HG03280 (cell line): ENCODE data around the gene CXCR6.

Source experiments
- ATAC-seq: cut with Tn5 transposase; IDR thresholded peaks from one replicate; pipeline ENCODE4 v1.9.1; 2021; ENCODE audit warnings: mild to moderate bottlenecking, moderate library complexity; ENCODE audit not compliant: unreplicated experiment

The CXCR6 gene

DNA sequence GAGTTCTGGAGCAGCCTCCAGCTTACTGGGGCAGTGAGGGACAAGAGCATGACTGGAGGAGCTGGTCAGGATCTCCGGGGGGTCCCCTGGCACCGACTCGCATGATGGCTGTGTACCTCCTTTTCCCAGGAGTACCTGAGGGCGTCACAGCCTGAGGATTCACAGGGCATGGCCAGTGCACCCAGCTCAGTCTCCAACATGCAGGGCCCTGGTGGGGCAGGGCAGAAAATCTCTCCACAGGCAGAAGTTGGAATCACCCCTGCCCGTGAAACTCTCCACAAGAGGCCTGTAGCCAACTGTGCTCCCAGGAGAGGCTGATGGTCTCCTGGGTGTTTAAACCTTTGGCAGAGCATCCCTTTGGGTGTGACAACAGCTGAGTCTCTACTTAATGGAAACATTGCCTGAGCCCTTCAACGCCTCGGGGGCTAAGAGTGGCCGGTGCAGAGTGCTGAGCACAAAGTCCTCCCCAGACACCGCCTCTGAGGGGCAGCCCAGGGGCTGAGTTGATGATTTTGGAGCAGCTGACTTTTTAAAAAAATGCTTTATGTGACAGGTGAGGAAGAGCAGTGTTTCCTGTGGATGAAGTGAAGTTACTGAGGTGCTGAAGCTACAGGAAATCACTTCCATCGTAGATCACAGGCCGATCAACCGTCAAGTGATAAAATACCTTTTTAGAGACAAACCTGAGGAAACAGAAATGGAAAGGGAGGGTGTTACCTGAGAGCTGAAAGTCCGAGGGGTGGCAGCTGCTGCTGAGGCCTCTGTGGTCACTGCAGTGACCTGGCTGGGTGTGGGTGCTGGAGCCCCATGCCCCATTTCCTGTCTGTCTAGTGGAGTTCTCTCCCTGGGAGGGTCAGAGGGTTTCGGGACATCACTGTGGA, 21.9 kb upstream of the CXCR6 start:
- ATAC-seq: no peak

DNA sequence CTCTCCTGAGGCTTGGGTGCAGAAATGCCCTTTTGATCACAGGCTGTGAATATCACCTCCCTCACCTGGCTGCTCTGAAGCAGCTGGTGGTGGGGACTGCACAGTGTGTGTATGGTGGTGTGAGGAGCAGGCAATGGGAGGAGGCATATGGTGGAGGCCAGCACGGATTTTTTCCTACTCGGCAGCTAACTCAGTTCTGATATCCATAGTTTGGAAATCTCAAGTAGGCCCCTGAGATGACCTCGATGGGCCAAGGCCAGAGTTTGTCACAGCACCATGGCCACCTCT, 21.3 kb upstream of the CXCR6 start:
- ATAC-seq: no peak

DNA sequence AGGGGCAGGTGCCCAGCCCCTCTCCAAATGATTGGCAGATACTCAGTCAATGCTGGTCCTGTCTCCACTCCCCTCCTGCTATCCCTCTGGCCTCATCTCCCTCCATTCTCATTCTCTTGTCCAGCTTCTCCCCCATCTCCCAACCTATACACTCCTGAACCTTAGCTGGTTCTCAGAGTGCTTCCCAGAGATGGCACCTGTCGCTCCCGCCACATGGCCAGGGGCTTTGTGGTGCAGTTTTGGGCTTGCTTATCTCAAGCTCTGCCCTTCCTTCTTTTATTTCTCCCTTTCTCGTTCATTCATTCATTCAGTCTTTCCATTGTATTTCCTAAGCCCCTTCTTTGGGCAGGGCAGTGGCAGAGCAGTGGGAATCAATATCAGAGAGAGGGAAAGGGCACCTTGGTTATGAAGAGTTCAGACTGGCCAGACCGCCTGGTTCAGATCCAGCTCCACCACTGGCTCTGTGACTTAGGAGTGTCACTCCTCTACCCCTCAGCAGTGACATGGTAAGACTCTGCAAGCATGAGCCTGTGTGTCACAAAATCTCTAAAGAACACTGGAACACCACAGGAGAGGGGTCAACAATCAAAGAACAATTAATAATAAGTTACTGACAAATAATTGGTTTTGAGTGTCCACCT, 20.2 kb upstream of the CXCR6 start:
- ATAC-seq: no peak

DNA sequence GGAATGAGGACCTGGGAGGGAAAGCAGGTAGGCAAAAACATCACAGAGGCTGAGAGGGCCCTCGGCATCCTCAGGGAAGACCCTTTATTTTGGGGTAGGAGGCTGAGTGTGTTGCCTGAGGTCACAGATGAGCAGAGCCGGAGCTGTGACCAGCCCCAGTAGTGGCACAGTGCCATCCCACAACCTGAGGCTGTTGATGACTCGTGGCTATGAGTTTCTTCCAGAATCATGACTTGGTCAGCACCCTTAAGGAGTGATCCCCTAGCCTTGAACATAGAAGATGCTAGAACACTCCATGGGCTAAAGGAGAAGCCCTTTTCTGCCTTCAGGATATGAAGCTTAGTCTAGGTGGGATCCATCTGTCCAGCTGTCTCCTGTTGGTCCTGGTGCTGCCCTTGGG, 19.5 kb upstream of the CXCR6 start:
- ATAC-seq: no peak

DNA sequence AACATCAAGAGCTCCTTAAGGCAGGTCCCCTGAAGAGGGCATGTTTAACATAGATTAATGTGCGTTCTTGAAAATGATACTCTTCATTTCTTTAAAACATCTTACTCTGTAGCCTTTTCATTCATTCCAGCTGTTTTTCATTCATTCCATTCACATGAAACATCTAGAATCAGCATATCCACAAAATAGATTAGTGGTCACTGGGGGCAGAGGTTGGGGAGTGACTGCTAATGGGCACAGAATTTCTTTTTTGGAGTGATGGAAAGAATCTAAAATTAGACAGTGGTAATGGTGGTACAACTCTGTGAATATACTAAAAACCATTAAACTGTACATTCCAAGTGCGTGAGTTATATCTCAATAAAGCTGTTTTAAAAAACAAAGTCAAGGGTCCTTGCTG, 15.4 kb upstream of the CXCR6 start:
- no peak for ATAC-seq

DNA sequence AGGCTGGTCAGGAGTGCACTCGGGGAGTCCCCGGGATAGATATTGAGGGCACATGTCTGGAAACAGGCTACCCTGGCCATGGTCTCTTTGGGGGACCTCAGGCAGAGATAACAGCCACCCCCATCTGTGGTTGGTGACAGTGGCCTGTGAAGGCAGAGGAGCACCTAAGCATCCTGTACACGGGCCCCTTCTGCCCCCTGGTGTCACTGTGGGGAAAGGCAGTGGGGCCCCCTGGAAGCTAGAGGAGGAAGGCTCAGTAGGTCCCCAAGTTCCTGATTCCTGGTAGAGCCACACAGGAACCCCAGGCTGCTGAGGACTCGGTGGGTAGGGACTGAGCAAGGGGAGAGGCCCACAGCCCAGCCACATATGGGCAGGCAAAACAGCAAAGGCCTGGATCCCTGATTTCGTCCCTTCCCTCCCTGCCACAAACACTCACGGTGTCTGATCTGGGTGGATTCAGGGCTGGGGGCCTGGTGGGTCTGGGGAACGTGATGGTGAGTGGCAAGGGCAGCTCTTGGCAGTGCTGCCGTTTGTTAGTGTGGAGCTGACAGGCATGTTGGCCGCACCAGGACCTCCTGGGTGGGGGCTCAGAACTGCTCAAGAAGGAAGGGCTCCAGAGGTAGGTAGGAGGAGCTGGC, 14.1 kb upstream of the CXCR6 start:
- ATAC-seq: no peak

DNA sequence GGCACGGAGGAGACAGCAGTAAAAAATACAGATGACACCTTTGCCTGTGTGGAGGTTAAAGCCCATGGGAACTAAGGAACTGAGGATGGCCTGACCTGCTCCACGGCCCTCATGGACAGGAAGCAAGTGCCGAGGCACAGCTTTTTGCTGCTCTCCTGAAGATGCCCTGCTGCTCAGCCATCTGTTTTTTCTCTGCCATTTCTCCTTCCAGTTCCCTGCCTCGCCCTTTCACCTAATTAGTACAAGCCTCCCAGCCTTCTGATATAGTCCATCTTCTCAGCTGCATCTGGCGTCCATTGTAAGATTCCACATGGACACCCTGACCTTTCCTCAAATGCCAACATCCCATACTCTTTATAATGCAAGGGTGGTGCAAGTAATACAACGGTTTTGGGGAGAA, 11.8 kb upstream of the CXCR6 start:
- no peak for ATAC-seq

DNA sequence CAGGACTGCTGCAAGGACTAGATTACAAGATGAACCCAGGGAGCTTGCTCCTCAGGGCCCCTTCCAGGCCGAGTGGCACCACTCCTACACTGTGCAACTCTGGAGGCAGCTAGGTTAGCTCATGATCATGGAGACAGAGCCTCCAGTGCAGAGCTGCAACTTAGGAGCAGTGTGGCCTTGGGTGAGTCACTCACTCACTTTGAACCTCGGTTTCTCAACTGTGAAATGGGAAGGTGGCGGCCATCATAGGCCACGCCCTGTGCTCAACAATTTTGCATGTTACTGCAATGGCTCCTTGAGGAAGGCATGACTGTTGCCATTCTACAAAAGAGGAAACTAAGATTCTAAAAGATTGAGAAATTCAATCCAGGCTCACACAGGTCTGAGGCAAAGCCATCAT, 11.2 kb upstream of the CXCR6 start:
- no peak for ATAC-seq

DNA sequence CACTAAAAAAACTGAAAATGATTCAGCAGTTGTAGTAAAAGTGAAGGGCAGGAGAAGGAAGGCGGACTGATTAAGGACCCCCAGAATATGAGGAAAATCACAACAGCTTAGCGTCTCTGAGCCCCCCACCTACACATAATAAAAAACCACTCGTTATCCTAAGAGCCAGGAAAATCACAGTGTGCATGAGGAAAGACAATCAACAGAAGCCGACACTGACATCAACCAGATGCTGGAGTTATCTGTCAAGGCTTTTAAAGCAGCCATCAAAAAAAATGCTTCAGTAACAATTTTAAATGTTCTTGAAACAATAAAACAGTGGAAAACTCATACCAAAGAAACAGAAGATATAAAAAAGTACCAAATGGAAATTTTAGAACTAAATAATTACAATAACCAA, 9.7 kb upstream of the CXCR6 start:
- ATAC-seq: no peak

DNA sequence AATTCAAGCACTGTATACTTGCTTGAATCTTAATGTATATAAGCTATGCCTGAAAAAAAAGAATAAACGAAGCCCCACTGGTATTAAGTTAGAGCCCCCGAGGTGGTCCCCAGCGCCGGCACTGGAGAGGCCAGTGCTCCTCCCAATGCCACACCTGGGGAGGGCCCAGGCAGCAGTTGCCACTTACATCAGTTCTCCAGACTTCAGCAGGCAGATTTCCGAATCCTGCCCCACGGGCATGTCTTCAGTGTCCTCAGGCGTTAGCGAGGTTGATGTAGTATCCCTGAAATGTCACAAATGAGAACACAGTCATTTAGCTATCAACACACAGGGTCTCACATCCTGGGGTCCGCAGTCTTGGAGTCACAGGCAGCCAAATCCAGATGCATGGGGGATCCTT, 7.0 kb upstream of the CXCR6 start:
- no peak for ATAC-seq

DNA sequence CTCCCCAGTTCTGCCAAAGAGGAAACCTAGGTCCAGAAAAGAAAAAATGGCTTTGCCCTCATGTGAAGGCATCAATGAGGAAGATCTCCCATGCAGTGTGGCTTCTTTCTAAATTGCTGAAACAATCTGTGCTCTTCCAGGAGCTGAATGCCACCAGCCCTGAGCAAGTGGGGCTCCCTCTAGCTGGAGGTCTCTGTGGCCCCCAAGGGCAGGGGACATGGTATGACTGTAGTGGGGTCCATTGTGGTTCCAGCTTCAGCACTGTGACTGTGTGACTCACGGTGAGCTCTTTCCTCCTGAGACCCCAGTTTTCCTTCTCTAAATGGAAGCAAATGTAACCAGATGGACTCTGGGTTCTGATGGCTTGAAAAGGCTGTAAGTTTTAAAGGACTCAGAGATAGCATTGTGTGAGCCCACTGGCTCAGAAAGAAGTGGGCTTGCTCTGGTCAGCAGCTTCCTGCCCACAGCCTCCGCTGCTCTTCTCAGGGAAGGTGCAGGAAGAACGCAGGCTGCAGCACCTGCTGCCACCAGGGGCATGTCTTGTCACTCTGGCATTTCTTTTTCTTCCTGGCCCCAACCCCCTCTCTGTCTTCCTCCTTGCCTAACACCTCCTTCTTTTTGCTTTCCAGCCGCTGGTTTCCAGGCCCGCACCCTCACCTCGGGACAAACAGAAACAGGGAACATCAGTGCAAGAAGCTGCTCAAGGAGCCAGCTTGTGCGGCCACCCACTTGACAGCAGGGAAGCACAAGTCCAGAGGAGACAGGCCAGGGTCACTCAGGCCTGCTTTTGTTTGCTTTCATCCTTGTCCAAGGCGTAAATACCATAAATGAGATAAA, 5.8 kb upstream of the CXCR6 start:
- ATAC-seq: no peak

DNA sequence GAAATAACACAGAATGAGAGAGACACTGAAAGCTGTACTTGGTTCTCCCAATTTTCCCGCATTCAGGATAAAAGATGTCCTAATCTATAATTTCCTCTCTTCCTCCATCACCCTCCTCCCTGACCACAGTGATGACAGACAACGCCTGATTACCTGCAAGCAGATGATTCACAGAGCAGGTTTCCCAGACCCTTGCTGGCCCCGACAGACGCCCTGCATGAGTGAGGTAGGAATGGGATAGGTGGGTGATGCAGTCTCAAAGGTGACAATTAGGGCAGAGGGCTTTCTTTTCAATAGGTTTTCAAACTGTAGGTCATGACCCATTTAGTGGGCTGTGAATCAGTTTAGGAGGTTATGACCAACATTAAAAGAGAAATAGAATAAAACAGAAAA, 5.2 kb upstream of the CXCR6 start:
- no peak for ATAC-seq

DNA sequence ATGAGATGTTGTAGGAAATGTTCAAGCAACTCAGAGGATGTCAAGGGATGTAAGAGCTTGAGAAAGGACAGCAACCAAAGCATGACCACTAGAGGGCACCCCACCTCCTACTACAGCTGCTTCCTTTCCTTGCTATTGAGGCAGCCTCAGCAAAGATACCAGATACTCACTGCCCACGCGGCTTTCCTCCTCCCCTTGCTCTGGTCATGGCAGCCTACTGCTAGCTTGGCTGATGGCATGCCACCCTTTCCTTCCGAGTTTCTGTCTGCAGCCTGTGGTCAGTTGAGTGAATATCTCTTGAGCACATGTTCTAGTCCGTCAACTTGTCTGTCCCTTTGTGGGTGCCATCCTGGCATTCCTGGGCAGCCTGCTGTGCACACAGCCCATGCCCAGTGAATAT, 4.4 kb upstream of the CXCR6 start:
- ATAC-seq: no peak

DNA sequence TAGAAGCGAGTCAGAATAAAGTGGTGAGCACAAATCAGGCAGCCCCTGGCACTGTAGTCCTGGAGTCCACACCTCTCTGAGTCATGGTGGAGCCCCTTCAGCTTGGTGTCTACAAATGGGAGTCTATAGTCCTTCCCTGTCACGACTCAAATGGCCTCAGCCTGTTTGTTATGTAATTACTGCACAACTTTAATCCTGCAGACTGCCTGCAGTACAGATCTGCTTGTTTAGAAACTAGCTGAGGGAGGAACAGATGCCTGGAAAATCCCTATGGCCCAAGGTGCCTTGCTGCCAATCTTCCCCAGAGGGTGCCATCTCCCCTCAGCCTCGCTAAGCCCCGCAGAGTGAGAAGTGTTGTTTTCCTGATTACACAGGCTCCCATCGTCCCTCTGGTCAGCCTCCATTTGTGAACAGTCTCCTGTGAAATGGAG, 3.9 kb upstream of the CXCR6 start:
- ATAC-seq: no peak

DNA sequence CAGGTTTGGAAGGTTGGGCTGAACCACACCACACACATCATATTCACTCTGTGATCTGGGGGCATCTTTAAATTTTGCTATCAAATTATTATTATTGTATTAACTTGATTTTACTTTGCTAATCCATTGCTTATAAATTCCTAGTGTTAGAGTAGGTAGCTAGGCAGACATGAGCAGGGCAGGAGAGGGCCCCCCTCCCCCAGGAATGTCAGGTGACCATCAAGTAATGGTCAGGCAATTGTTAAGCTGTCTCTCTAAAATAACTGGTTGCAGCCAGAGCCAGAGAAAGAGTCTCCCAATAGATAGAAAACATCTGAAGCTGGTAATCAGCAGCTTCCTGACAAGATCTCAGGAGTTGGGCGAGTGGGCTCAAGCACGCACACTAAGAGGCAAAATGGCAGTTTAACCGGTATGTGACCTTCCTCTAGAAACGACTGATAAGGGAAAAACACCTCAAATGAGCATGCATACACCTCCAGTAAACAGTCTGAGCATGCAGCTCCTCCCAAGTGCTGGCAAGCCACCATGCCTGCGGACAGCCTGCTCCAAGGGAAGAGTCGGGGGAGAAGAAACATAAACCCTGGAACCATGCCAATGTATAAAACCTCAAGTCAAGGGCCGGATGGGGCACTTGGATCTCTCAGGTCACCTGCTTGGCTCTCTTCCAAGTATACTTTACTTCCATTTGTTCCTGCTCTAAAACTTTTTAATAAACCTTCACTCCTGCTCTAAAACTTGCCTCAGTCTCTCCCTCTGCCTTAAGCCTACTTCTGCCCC, 3.1 kb upstream of the CXCR6 start:
- no peak for ATAC-seq

DNA sequence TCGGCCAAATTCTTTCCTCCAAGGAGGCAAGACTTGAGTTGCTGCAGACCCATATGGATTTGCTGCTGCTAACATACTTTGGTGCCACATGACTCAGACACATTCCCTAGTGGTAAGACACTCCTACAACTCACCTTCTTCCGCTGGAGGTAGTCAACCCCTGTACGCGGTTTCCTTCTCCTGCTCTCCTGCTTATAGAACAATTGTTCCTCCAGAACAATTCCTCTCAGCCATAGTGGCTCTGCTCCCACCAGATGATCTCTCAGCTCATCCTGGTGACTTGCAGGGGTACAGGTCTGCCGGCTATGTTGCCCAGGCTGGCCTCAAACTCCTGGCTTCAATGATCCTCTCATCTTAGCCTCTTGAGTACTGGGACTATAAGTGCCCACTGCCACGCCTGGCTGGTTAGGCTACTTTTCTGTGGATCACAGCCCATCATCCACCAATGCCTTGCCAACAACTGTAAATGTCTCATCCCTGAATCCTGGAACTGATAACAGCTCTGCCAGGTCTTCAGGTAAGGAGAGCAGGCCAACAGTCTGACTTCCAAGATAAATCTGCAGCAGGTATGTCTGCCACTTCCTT, 2.4 kb upstream of the CXCR6 start:
- ATAC-seq: no peak

DNA sequence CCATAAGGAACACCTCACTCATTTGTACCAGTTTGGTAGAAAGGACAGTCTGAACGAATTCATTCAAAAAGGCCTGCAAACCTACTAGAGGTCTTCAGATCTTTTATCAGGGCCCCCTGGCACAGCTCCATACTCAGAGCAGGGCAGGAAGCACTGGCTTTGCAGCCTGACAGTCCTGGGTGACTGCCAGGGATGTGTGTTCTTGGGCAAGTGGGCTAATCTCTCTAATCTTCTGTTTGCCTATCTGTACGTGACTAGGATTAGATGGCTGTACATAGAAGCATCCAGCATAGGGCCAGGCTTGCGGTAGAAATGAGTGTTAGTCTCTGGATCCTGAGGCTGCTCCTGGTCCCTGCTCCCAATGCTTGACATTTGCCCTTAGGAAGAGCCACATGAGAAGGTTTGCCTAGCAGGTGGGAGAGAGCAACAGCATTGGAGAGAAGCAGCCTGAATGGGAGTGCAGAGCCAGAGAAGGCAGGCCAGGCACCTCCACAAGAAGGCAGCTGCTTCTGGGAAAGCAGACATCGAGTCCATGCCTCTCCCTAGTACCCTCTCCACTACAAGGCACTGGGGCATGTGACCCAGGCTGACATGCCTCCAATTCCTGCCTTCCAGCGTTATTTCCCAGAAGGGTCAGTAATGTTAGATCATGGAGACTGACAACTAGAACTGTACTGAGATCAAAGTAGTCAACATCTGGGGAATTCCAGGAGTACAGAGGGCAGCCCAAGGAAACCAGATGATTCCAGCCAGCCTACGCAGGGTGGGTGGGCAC, 1.0 kb upstream of the CXCR6 start:
- no peak for ATAC-seq

DNA sequence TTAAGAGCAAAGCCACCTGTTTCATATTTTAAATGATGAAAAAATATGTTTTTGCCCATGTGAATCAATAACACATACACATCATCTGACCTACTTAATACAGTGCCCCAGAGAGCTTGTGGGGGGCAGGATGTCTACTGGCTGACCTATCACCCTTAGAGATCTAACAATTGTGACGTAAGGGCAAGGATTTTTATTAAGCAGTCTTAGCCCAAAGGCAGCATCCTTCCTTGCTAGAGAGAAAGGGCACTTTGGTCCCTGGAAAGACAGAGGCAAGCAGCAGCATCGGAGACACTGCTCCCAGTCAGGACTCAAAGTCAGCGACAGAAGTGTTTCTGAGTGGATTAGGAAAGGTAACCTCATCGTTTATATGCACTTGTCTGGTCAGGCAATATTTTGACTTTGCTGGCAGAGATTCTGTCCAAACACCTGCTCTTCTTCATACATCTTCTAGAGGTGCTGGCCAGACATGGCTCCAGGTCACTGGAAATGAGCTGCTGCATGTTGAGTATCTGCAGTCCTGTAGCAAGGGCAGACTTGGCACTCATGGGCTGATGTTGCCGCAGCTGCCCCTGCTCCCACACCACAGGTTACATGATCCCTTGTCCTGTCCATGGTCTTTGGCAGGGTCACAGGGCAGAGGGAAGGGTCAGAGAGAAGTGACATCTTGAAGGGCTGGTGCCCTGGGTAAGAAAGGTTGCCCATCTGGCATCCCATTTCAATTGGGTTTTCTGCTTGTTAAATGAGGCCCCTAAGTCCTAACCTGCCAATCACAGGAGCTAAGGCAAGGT, 1.8 kb downstream of the CXCR6 start:
- no peak for ATAC-seq

DNA sequence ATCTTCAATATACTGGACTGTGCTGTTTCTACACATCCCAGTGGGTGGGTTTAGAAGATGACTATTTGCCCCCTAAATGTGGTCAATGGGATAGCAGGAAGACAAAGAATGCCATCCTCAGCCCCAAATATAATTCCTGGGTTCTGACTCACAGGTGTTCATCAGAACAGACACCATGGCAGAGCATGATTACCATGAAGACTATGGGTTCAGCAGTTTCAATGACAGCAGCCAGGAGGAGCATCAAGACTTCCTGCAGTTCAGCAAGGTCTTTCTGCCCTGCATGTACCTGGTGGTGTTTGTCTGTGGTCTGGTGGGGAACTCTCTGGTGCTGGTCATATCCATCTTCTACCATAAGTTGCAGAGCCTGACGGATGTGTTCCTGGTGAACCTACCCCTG, 3.0 kb downstream of the CXCR6 start:
- no peak for ATAC-seq
